OCI-LY7 (cell line): ENCODE results near the gene FANCB.

Experiments used
- EZH2phosphoT487 ChIP-seq: fragments of 200-600 bp; sonication (generic); IDR thresholded peaks from 2 replicates; pipeline ENCODE4 v1.6.1; 2018; ENCODE audit warnings: low read depth, borderline replicate concordance, mild to moderate bottlenecking, mixed run types, antibody characterized with exemption, low read length, moderate library complexity, mixed read lengths
- TF ChIP-seq, protein P1 (sequence below): fragments of 200-600 bp; sonication (generic); conservative IDR thresholded peaks from 2 replicates; pipeline ENCODE4 v1.5.1; 2014; ENCODE audit warnings: mild to moderate bottlenecking, antibody characterized with exemption, low read length, moderate library complexity, mixed read lengths

DNA sequence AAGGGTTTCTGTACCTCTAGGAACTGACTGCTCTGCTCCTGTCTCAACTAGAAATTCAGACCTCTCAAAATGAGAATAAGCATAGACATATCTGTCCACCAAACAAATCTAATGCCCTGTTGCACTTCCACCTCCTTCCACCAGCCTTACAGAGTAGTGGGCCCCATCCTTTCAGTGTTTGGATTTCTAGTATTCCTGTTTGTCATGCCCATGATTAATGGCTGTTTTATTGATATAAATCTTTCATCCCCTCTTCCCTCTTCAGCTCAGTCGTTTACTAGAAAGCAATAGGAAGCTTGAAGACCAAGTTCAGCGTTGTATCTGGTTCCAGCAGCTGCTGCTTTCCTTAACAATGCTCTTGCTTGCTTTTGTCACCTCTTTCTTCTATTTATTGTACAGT lies 46.5 kb upstream of the FANCB start:
- TF ChIP-seq, protein P1, sequence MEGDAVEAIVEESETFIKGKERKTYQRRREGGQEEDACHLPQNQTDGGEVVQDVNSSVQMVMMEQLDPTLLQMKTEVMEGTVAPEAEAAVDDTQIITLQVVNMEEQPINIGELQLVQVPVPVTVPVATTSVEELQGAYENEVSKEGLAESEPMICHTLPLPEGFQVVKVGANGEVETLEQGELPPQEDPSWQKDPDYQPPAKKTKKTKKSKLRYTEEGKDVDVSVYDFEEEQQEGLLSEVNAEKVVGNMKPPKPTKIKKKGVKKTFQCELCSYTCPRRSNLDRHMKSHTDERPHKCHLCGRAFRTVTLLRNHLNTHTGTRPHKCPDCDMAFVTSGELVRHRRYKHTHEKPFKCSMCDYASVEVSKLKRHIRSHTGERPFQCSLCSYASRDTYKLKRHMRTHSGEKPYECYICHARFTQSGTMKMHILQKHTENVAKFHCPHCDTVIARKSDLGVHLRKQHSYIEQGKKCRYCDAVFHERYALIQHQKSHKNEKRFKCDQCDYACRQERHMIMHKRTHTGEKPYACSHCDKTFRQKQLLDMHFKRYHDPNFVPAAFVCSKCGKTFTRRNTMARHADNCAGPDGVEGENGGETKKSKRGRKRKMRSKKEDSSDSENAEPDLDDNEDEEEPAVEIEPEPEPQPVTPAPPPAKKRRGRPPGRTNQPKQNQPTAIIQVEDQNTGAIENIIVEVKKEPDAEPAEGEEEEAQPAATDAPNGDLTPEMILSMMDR, result no peak
- no peak for TF ChIP-seq EZH2phosphoT487
